HEK293T (cell line): ENCODE results near the gene TGM2.

Source experiments
- FOXA1 ChIP-seq: fragments of 450-650 bp; IDR thresholded peaks from 2 replicates; pipeline ENCODE4 v1.6.1; 2016; ENCODE audit warnings: mild to moderate bottlenecking
- FOXK2 ChIP-seq: fragments of 450-650 bp; IDR thresholded peaks from 2 replicates; pipeline ENCODE4 v1.6.1; 2016; ENCODE audit warnings: mild to moderate bottlenecking
- FOXM1 ChIP-seq: fragments of 450-650 bp; IDR thresholded peaks from 2 replicates; pipeline ENCODE4 v1.6.1; 2017; ENCODE audit warnings: mild to moderate bottlenecking, borderline replicate concordance
- PKNOX1 ChIP-seq: fragments of 450-650 bp; IDR thresholded peaks from 2 replicates; pipeline ENCODE4 v1.6.1; 2016
- SP1 ChIP-seq: fragments of 450-650 bp; IDR thresholded peaks from 2 replicates; pipeline ENCODE4 v1.6.1; 2017
- SUZ12 ChIP-seq: fragments of 450-650 bp; IDR thresholded peaks from 2 replicates; pipeline ENCODE4 v1.6.1; 2016; ENCODE audit warnings: mild to moderate bottlenecking

DNA sequence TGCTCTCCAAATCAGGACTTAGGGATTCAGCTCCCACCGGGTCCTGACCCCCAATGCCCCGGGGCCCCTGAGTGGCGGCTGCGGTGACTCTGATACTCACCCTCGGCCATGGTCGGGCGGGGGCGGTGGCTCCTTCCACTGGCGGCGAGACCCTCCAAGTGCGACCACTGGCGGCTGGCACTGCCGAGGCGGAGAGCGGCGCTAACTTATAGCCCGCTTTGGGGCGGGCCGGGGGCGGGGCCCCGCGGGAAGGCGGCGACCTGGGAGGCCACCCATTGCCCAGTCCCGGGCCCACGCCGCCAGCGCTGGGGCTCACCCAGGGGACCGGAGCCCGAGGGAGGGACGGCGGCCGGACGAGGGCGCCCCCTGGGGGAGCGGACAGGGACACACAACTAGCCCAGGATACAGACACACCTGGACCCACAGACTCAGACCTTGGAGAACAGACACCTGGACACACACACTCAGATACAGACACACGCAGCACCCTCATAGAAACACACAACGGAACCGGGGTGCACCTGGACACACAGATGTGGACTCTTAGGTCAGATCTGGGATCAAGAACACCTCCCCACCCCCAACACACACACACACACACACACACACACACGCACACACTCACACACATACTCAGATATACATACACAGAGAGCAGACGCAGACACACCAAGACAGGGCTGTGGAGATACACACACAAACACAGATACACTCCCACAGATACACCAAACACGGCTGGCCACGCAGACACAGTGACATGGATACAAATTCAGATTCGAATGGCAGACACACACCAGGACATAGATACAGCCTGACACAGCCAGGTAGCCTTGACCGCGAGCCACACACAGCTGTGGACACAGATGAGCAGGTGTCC is at the start of gene TGM2:
- TF ChIP-seq FOXM1 = no peak
- TF ChIP-seq FOXK2 = no peak
- no peak for TF ChIP-seq FOXA1
- TF ChIP-seq SUZ12 = no peak
- TF ChIP-seq SP1 = no peak
- TF ChIP-seq PKNOX1 = no peak
